ENCODE results near the gene ZP2.
"Not testable (repeated sequence)": the region's sequence is repeated elsewhere in the genome, so short reads cannot be mapped to it uniquely, and the experiment has no call there.

The ZP2 gene

DNA sequence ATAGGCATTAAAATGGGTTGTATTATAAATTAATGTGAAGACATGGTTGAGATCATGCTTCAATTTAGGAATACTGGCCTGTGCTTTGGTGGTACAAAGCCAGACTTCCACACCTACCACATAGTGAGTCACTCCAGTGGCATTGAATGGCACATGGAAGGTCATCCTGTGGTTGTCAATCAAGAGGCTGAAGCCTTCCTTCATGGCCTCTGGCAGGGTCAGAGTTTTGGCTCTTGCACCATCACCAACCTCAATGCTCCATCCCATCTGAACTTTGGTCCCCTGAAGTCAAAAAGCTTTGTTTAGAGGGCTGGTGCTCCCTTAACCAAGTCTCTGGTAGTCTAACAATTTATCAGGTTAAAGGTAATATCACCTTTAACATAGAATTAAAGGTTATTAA is 6.1 kb downstream of the ZP2 start:
- DNase-seq (ENCODE audit: extremely low spot score): no peak
- TF ChIP-seq, protein P1, sequence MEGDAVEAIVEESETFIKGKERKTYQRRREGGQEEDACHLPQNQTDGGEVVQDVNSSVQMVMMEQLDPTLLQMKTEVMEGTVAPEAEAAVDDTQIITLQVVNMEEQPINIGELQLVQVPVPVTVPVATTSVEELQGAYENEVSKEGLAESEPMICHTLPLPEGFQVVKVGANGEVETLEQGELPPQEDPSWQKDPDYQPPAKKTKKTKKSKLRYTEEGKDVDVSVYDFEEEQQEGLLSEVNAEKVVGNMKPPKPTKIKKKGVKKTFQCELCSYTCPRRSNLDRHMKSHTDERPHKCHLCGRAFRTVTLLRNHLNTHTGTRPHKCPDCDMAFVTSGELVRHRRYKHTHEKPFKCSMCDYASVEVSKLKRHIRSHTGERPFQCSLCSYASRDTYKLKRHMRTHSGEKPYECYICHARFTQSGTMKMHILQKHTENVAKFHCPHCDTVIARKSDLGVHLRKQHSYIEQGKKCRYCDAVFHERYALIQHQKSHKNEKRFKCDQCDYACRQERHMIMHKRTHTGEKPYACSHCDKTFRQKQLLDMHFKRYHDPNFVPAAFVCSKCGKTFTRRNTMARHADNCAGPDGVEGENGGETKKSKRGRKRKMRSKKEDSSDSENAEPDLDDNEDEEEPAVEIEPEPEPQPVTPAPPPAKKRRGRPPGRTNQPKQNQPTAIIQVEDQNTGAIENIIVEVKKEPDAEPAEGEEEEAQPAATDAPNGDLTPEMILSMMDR (IDR thresholded peaks at IDR 0.05; ENCODE audit: control extremely low read depth, extremely low read depth, low read depth, missing control alignments): no peak
- ChIA-PET POLR2A (no interaction called here), CTCF (interaction anchor here (1.4 kb wide), 1 partner anchor 13 kb away, joined by 3 read pairs; no protein-coding TSS in a partner anchor)

DNA sequence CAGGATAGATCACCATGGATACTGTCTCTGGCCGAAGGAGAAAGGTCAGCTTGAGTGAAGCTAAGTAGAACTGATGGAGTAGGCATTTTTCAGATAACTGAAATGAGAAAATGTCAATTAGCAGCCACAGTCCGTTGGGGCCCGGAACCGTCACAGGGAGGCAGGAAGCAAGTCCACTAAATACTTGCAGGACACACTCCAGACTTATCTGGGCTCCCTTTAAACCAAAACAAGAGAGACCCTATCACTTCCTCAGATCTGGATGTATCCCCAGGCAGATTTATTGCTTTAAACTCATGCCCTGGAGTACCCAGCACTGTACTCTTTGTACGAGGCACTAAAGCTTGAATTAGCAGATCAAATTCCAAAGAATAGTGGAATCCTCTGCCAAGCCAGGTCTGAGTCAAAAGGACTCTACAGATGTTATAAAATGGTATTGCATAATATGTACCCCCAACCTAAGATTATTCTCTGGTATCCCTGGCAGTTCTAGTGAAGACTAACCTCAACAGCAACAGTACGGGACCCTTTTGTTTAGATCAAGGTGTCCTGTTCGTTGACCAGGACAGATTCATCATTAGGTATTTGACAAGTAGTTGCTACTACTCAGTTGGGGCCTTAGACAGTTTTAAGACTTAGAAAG is 8.1 kb downstream of the ZP2 start:
- no peak for DNase-seq (ENCODE audit: extremely low spot score)
- TF ChIP-seq, protein P1 (IDR thresholded peaks at IDR 0.05; ENCODE audit: control extremely low read depth, extremely low read depth, low read depth, missing control alignments): no peak
- POLR2A ChIA-PET: no interaction called here
- CTCF ChIA-PET: interaction anchor here (1.3 to 2.5 kb wide), 2 partner anchors 11 to 14 kb away, joined by 3 to 8 read pairs; no protein-coding TSS in a partner anchor

DNA sequence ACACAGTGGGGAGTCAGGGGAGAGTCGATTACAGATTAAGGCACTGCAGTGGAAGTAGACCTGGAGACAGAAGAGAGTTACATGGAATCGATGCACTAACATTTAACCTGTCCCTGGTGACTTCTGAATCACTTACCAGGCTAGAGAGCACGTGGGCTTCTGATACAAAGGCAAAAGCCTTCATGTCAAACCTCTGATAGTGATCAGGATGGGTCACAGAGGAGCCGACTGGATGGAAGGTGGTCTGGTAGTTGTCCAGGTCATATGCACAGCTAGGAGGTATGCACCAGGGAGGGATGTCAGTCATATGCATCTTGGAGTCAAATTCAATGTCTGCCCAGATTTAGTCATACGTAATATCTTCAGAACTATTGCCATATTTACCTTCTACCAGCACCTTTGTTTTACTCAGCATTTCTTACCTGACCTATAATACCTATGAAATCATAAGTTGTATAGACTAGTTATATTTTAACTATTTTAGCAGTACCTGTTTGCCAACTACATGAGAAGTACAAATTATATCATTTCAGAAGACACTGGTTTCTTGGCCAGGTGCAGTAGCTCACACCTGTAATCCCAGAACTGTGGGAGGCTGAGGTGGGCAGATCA is 11.7 kb downstream of the ZP2 start:
- POLR2A ChIA-PET: no interaction called here
- TF ChIP-seq, protein P1 (IDR thresholded peaks at IDR 0.05; ENCODE audit: control extremely low read depth, extremely low read depth, low read depth, missing control alignments): no peak

DNA sequence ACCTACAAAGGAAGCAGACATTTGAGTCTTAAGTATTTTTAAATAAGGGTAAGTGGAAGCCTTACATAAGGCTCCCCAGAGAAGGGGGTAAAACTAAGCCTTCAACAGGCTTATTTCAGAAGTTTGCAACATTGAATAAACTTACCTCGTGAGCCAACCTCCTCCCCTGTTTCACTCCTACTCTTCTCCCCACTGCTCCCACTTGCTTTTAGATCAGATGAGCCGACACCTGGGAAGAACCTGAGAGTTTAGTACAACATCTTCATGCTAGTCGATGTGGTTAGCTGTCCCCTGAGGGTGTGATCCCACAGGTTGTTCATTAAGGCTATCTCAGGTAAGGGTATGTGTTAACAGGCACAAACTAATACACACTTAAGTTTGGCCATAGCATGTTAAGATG is 13.8 kb downstream of the ZP2 start:
- ChIA-PET CTCF (interaction anchor here (0.9 kb wide), 1 partner anchor 9 kb away, joined by 5 read pairs; no protein-coding TSS in a partner anchor), POLR2A (no interaction called here)
- no peak for DNase-seq (ENCODE audit: extremely low spot score)
- TF ChIP-seq, protein P1 (IDR thresholded peaks at IDR 0.05; ENCODE audit: control extremely low read depth, extremely low read depth, low read depth, missing control alignments): no peak

More for the DNA sequence above, 11.7 kb downstream of the ZP2 start:
- no peak for DNase-seq (ENCODE audit: extremely low spot score)
- CTCF ChIA-PET: interaction anchor here (1.1 kb wide), 1 partner anchor 10 kb away, joined by 3 read pairs; no protein-coding TSS in a partner anchor

DNA sequence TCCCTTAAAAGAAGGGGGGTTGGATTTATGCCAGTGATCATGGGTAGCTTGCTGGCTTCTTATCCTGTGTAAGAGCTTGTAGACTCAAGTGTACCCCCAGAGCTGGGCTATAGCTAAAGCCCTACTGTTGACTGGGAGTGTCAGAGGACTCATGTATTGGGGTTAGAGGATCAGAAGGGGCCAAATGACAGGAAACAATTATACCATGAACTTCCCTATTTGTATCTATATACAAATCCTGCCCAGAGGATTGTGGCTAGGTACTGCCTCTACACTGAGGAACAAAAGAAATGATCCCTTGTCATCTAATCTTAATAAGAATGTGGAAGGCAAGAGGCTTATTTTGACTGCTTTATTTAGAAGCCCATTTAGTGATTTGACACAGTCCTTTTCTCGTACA is 14.3 kb downstream of the ZP2 start:
- TF ChIP-seq, protein P1 (IDR thresholded peaks at IDR 0.05; ENCODE audit: control extremely low read depth, extremely low read depth, low read depth, missing control alignments): no peak
- DNase-seq (ENCODE audit: extremely low spot score): no peak
- ChIA-PET CTCF (interaction anchor here (1.6 kb wide), 1 partner anchor 82 kb away, joined by 4 read pairs; no protein-coding TSS in a partner anchor), POLR2A (no interaction called here)

DNA sequence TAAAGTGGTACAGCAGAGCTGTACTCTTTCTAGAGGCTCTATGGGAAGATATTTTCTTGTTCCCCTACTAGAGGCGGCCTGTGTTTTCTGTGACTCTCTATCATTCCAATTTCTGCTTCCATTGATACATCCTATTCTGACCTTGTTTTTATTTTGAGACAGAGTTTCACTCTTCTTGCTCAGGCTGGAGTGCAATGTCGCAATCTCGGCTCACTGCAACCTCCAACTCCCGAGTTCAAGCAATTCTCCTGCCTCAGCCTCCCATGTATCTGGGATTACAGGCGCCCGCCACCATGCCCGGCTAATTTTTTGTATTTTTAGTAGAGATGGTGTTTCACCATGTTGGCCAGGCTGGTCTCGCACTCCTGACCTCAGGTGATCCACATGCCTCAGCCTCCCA is 16.0 kb downstream of the ZP2 start:
- CTCF ChIA-PET; DNase-seq (ENCODE audit: extremely low spot score); POLR2A ChIA-PET: not testable (repeated sequence)

DNA sequence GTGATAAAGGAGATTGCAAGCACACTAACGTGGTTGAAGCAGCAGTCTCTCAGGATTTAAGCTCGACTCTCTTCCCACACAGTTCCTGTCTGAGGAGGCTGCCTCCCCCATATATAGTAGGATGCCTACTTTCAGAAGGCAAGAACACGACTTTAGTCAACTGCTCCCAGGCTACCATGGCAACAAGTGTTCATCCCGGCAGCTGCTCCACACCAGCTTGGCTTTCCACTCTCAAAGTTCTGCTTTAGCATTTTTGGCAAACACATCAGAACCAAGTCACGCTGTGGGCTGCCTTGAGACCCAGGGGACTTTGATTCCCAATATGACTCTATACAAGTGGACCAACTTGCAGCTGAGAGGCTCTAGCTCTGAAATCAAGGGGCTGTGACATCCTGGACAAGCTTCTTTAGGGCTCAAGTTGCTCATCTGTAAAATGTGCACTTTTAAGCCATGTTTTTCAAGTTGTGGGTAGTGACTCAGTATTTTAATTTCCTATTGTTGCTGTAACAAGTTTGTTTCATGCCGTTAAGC is 16.5 kb downstream of the ZP2 start:
- DNase-seq (ENCODE audit: extremely low spot score): peak; percentile 17
- CTCF ChIA-PET: no interaction called here
- POLR2A ChIA-PET: no interaction called here
- TF ChIP-seq, protein P1 (IDR thresholded peaks at IDR 0.05; ENCODE audit: control extremely low read depth, extremely low read depth, low read depth, missing control alignments): no peak

Measured in GM10248 (cell line).